ELF-1 (cell line): ENCODE data around the gene TRIM27.
"Not testable (repeated sequence)": the region's sequence is repeated elsewhere in the genome, so short reads cannot be mapped to it uniquely, and the experiment has no call there.

Experiments
- DNase-seq: peaks from one replicate; pipeline ENCODE4 v3.0.0-alpha.2; 2016; ENCODE audit warnings: low read depth, low spot score

Gene TRIM27

DNA sequence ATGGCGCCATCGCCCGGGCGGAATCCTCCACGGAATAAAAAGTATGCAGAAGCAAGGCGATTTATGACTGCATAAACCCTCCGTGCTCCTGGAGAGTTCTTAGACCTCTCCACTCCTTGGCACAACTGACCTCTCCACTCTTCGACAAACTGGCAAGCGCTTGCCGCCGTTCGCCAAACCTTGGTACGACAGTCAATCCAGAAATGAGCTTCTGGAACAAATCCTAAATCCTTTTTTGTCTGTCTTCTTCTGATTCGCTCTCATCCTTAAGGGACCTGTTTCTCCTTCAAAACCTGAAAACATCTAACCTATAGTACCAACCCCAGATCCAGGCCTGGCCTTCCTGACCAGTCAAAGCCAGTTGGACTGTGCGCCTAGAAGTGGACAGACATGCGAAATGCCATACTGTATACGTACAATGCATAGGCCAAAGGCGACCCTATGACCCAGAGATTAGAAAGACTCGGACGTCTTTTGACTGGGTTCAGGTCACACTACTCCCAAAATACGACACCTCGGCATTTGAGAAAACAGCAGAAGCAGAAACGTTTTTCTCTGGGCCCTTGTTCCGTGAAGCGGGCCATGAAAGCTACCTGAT lies 59.4 kb downstream of the TRIM27 start:
- DNase-seq, result no peak

DNA sequence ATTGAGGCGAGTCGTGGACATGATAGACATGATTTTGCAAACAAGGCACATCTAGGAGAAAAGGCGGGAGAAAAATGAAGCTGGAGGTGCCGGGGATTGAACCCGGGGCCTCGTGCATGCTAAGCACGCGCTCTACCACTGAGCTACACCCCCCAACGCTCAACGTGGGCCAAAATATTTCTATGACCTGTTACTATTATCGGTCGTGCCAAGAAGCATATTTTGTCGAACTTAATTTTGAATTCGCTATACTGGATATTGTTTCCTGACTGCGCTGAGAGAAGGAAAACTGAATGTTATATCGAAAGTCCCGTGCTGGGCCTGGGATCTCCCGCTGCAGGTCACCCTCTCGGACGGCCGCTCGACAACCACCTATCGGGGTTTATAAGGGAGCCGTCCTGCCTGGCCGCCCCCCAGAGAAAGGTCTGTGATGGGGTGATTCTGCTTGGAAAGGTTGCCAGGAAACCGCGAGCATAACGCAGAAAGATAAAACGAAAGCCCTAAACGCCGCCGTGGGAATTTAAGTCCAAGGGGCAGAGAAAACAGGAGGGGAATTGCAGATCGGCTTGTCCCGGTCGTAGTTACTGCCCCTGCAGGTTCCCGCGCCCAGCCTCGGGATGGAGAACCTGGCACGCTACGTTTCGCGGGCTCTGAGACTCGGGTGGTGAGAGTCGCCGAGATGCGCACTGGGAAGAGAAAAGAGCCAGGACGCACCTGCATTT lies 60.0 kb downstream of the TRIM27 start:
- peak; percentile 91 for DNase-seq

DNA sequence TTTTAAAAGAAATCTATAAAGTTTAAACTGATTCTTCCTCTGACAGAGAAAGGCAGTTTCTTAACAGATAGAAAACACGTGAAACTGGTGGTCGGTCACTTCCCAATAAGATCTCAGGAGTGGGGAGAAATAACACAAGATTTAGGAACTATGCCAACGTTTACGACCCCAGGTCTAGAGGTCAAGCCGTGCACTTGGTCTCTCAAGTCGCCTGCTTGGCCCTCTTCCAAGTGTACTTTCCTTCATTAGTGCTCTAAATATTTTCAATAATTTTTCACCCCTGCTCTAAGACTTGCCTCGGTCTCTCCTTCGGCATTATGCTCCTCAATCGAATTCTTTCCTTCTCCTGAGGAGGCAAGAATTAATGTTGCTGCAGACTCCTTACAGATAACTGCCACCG lies 61.7 kb downstream of the TRIM27 start:
- DNase-seq, result no peak

DNA sequence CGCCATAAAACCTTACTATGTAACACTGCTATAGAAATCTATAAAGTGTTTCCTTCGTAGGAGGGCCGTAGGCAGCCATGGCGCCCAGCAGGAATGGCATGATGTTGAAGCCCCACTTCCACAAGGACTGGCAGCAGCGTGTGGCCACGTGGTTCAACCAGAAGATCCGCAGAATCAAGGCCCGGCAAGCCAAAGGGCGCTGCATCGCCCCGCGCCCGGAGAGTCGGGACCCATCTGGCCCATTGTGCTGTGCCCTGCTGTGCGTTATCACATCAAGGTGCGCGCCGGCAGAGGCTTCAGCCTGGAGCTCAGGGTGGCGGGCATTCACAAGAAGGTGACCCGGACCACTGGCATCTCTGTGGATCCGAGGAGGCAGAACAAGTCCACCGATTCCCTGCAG lies 62.4 kb downstream of the TRIM27 start:
- no peak for DNase-seq

DNA sequence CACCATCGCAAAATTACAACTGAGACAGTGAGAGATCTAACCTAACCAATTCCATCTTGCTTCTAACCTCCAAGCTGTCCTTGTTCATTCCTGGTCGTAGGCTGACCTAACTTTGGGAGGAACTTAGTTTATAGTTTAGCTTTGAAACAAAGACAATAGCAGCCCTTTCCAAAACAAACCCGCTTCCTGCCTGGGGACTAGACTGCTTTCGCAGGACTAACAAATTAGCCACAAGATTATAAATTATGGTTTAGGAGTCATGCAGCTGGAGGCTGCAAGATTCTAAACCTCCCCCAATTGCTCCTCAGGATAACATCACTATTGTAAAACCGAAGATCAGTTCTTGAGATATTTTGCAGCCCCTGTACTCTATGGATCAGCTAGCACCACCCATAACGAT lies 63.2 kb downstream of the TRIM27 start:
- DNase-seq, result no peak

DNA sequence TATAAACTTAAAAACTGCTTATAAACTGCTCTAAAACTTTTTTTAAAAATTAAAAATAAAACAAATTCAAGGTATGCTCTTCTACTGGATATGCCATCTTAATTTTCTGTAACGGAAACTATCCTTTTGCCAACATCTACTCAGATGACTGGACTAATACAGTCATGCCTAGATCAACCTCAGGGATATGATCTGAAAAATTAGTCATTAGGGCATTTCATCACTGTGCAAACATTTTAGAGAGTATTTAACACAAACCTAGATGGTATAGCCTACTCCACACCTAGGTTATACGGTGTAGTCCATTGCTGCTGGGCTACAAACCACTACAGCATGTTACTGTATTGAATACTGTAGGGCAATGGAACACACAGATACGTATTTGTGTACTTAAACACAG lies 64.8 kb downstream of the TRIM27 start:
- no peak for DNase-seq

DNA sequence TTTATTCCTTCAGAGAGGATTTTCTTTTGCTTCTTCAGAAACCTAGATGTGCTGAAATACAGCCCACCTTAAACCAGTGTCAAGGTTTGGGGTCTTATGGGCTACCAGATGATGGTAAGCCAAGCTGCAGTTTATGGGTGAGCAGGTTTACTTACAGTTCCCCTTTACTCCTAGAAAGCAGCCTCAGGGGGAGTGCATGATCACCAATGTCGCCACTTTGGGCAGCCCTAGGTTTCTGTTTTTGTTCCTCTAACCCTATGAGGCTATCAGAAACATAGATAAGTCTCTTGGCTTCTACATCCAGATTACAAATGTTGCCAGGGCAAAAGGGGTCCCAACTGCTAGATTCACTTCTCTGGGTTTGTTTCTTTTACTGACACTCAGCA lies 67.2 kb downstream of the TRIM27 start:
- no peak for DNase-seq

DNA sequence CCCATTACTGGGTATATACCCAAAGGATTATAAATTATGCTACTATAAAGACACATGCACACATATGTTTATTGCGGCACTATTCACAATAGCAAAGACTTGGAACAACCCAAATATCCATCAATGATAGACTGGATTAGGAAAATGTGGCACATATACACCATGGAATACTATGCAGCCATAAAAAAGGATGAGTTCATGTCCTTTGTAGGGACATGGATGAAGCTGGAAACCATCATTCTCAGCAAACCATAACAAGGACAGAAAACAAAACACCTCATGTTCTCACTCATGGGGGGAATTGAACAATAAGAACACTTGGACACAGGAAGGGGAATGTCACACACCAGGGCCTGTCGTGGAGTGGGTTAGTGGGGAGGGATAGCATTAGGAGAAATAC lies 69.4 kb downstream of the TRIM27 start:
- not testable (repeated sequence) for DNase-seq
